Activated CD4-positive, alpha-beta memory T cell treated with anti-CD3 and anti-CD28 coated beads for 36 hours (primary cell): Measurements from ENCODE around the gene PIGV. TPM values are rescaled to one million over a fixed set of nuclear protein-coding genes. Genes with fewer than 3 reads are reported as not detected.

Source experiments
- CTCF ChIA-PET: fragments of 350-600 bp; sonication (Branson Sonifier 250); formaldehyde crosslinking; loops from one replicate; lab custom pipeline; 2021; ENCODE audit warnings: antibody characterized with exemption, inconsistent platforms; lab: Charles Lee
- POLR2A ChIA-PET: fragments of 350-600 bp; sonication (Branson Sonifier 250); formaldehyde crosslinking; loops from one replicate; lab custom pipeline; 2021; ENCODE audit warnings: antibody characterized with exemption; lab: Charles Lee
- DNase-seq: peaks from one replicate; pipeline ENCODE4 v3.0.0-alpha.2; 2020
- H3K27ac Mint-ChIP-seq: one replicate; pipeline ENCODE4 v1.8.0; 2021; ENCODE audit warnings: mixed read lengths
- H3K27me3 Mint-ChIP-seq: one replicate; pipeline ENCODE4 v1.8.0; 2021; ENCODE audit warnings: mixed read lengths
- H3K36me3 Mint-ChIP-seq: one replicate; pipeline ENCODE4 v1.8.0; 2021; ENCODE audit warnings: mixed read lengths
- H3K4me1 Mint-ChIP-seq: one replicate; pipeline ENCODE4 v1.8.0; 2021; ENCODE audit warnings: low read depth, mixed read lengths
- H3K4me3 Mint-ChIP-seq: one replicate; pipeline ENCODE4 v1.8.0; 2021; ENCODE audit warnings: mild to moderate bottlenecking, mixed read lengths
- H3K9me3 Mint-ChIP-seq: one replicate; pipeline ENCODE4 v1.8.0; 2021; ENCODE audit warnings: mixed read lengths
- intact Hi-C: fragments of 100-400 bp; cut with micrococcal nuclease; formaldehyde crosslinking; loops from one replicate; pipeline ENCODE4 v1.15.1; 2023
- total RNA-seq, 2 experiments: library from RNA; stranded (reverse); gene quantifications; one replicate each; pipeline ENCODE4 v1.2.3, GENCODE V29; 2021

Gene PIGV
- total RNA-seq, 2 experiments from 2014 or later = 15.1 to 15.3 TPM

DNA sequence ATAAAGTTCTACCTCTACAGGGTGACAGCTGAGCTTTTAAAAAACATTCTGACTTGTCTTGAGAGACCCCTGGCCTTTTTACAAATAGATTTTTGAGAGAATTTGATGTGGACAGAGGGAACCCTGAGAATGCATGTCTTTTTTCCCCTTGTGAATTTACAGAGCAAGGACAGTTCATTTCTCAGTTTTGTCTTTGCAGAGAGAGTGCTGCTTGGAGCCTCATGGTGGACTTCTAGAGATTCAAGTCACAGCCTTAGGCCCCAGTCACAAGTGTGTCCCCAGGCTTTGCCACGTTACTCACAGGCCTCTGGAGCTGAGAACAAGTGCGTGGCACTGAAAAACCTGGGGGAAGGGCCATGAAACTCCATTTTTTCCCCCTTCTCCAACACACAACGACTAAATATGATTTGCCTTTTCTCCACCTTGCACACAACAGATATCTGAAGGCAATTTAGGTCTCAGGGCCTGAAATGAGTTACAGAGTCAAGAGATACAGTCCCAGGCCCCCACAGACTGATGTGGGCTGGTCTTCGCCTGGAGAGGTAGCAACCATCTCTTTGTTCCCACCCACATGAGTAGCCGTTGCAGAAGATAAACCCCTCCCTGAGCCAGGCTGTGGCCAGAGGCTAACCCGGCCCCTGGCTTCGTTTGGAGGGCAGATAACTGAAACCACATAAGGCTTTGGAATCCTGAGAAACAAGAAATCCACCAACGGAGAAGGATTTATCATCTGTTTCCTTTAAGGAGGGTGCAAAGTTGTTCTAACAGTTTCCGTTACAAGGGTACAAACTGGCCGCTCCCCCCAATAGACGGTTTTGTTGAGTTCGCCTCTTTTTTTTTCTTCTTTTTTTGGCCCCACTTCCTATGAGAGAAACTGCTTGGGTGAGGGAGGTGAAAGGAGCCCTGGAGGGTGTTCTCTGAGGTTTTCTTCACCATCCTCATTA lies 1.0 kb upstream of the PIGV start:
- intact Hi-C loops = loop anchor here (2.0 to 5.0 kb wide), 2 partner anchors 16 to 109 kb away; no protein-coding TSS in a partner anchor
- ChIA-PET POLR2A (interaction anchor here (0.9 to 8.2 kb wide), 16 partner anchors 13 to 206 kb away, joined by 3 to 177 read pairs (median 6); partner anchors contain the start of genes ARID1A and NUDC), CTCF (interaction anchor here (0.8 to 9.4 kb wide), 10 partner anchors 10 to 286 kb away, joined by 3 to 245 read pairs (median 48); partner anchors contain the start of gene ARID1A)
- Mint-ChIP-seq H3K36me3 (peaks cover 13% of the 10 kb centered on the region), H3K9me3 (no peaks in the 10 kb centered on the region), H3K4me1 (peaks cover 78% of the 10 kb centered on the region), H3K27me3 (no peaks in the 10 kb centered on the region), H3K4me3 (peak overlapping the region; percentile 90), H3K27ac (peak overlapping the region; percentile 99)
- DNase-seq = peak; percentile 52

DNA sequence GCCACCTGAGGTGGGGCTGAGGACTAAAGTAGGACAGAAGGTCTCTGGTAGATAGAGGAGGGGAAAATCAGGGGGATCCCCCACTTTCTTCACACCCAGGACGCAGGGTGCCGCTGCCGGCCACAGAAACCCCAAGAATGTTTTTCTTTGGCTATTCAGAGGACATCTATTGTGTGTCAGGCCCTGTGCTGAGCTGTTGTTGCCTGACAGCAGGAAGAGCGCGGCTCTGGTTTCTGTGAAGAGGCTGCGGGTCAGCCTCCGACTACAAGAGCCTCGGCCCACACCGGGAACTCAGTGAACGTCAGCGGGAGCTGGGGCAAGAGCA lies 407 bp upstream of the PIGV start:
- peak overlapping the region; percentile 90 for H3K4me3 Mint-ChIP-seq
- H3K4me1 Mint-ChIP-seq = peaks cover 78% of the 10 kb centered on the region
- H3K27ac Mint-ChIP-seq = peak overlapping the region; percentile 99
- peak; percentile 88 for DNase-seq
- no peaks in the 10 kb centered on the region for H3K27me3 Mint-ChIP-seq
- intact Hi-C loops = loop anchor here (2.0 to 5.0 kb wide), 2 partner anchors 17 to 110 kb away; no protein-coding TSS in a partner anchor
- H3K36me3 Mint-ChIP-seq = peaks cover 12% of the 10 kb centered on the region
- ChIA-PET CTCF (interaction anchor here (2.1 to 9.4 kb wide), 10 partner anchors 8 to 286 kb away, joined by 9 to 245 read pairs (median 48); partner anchors contain the start of gene ARID1A), POLR2A (interaction anchor here (0.6 to 8.2 kb wide), 17 partner anchors 13 to 287 kb away, joined by 3 to 177 read pairs (median 7); partner anchors contain the start of genes ARID1A and NUDC)
- no peaks in the 10 kb centered on the region for H3K9me3 Mint-ChIP-seq

DNA sequence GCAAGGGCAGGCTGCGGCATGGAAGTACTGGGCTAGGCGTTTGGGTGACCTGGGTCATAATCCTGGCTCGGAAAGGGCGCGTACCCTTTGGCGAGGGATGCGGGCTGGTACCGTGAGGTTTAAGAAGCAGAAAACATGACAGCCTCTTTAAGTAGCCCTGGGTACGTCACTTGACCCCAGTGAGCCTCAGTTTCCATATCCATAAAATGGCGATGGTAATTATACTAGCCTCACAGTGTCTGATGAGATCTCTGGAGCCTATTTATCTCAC lies 700 bp downstream of the PIGV start:
- Mint-ChIP-seq H3K4me3 (peak overlapping the region; percentile 90), H3K4me1 (peaks cover 79% of the 10 kb centered on the region), H3K36me3 (peaks cover 21% of the 10 kb centered on the region), H3K27me3 (no peaks in the 10 kb centered on the region), H3K9me3 (no peaks in the 10 kb centered on the region), H3K27ac (peak overlapping the region; percentile 99)
- intact Hi-C loops = loop anchor here (2.0 to 5.0 kb wide), 3 partner anchors 44 to 246 kb away; no protein-coding TSS in a partner anchor
- peak; percentile 50 for DNase-seq
- POLR2A ChIA-PET = interaction anchor here (0.6 to 8.2 kb wide), 19 partner anchors 12 to 246 kb away, joined by 3 to 177 read pairs (median 7); partner anchors contain the start of gene ARID1A
- CTCF ChIA-PET = interaction anchor here (0.6 to 9.4 kb wide), 34 partner anchors 9 to 288 kb away, joined by 3 to 245 read pairs (median 9); partner anchors contain the start of genes ARID1A and GPN2

DNA sequence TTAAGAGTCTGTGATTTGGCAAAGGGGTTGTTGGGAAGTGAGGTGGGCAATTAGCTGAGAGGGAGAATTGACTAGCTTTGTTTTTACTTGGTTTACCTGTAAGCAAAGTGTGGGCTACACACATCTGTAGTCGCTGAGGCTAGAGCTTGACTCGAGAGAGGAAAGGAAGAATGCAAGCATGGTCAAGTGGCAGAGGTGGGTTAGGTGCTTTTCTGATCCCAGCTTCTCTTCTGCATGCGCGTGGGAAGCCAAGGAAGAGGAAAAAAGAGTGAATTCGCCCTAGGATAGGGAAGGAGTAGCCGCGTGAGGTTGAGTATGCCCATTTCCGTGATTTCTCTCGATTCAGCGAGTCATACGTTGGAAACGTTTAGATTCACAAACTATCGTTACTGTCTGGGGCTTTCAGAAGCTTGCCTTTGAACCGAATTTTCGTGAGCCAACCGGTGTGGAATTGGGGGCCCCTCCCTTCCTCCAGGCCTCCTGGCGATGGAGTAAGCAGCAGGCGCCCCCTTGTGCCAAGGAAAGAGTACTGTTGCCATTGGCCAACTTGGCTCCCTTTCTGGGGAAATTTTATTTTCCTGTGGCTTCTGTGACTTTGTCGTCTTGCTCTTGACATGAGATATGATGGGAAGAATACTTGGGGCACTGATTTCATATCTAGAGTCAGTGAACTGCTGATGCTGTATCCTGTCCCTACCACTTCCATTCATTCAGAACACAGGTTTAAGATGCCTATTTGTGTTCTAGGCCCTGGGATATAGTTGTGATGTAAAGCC lies 1.3 kb downstream of the PIGV start:
- Mint-ChIP-seq H3K9me3 (no peaks in the 10 kb centered on the region), H3K4me1 (peaks cover 75% of the 10 kb centered on the region), H3K4me3 (peak overlapping the region; percentile 90), H3K27ac (peak overlapping the region; percentile 99), H3K27me3 (no peaks in the 10 kb centered on the region), H3K36me3 (peaks cover 21% of the 10 kb centered on the region)
- ChIA-PET CTCF (interaction anchor here (0.6 to 9.4 kb wide), 39 partner anchors 10 to 288 kb away, joined by 3 to 245 read pairs (median 8); partner anchors contain the start of genes ARID1A, GPN2 and NUDC), POLR2A (interaction anchor here (0.6 to 8.2 kb wide), 25 partner anchors 10 to 285 kb away, joined by 3 to 177 read pairs (median 6); partner anchors contain the start of gene ARID1A)
- intact Hi-C loops = loop anchor here (1.0 to 5.0 kb wide), 5 partner anchors 44 to 246 kb away; no protein-coding TSS in a partner anchor
- DNase-seq = peak; percentile 94

DNA sequence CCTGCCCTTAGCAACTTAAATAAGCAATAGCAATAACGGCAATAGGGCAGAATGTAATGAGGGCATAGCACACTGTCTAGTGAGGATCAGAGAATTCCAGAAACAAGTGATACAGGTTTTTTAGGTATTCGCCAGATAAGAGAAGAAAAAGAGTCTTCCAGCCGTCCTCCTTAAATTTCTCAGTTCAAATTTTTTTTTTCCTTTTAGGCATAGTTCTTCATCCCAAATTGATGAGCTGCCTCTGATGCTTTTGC lies 1.8 kb downstream of the PIGV start:
- ChIA-PET CTCF (interaction anchor here (0.8 to 9.4 kb wide), 29 partner anchors 10 to 289 kb away, joined by 3 to 245 read pairs (median 10); partner anchors contain the start of genes ARID1A and NUDC), POLR2A (interaction anchor here (0.6 to 8.2 kb wide), 19 partner anchors 10 to 286 kb away, joined by 3 to 177 read pairs (median 5); partner anchors contain the start of gene ARID1A)
- Mint-ChIP-seq H3K27ac (peak overlapping the region; percentile 99), H3K4me3 (peak overlapping the region; percentile 90), H3K27me3 (no peaks in the 10 kb centered on the region), H3K36me3 (peaks cover 27% of the 10 kb centered on the region), H3K4me1 (peaks cover 71% of the 10 kb centered on the region), H3K9me3 (no peaks in the 10 kb centered on the region)
- intact Hi-C loops = loop anchor here (1.0 to 5.0 kb wide), 5 partner anchors 43 to 247 kb away; no protein-coding TSS in a partner anchor
- DNase-seq = no peak

DNA sequence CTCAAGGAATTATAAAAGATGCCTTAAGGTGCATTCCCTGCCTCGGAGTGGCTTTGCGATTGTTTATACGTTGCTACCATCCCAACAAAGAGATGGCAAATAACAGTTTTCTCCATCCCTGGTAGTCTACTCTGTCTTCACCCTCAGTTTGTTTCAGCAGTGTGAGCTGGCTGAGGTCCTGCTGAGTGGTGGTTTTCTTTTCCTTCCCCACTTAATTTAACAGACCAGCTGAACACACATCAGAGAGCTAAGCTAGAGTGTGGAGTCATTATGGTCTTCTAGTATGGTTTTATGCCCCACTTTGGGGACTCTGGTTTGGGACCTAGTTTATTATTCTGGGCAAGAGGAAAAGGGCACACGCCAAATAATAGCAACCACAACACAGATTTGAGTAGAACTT lies 2.2 kb downstream of the PIGV start:
- Mint-ChIP-seq H3K27me3 (no peaks in the 10 kb centered on the region), H3K4me3 (peak overlapping the region; percentile 90), H3K4me1 (peaks cover 67% of the 10 kb centered on the region), H3K9me3 (no peaks in the 10 kb centered on the region), H3K27ac (peak overlapping the region; percentile 99), H3K36me3 (peaks cover 30% of the 10 kb centered on the region)
- ChIA-PET CTCF (interaction anchor here (0.7 to 9.4 kb wide), 34 partner anchors 11 to 672 kb away, joined by 3 to 245 read pairs (median 8); partner anchors contain the start of genes ARID1A and NUDC), POLR2A (interaction anchor here (0.6 to 8.2 kb wide), 16 partner anchors 9 to 223 kb away, joined by 3 to 177 read pairs (median 6); partner anchors contain the start of genes ARID1A and GPN2)
- peak; percentile 59 for DNase-seq
- intact Hi-C loops = loop anchor here (1.0 to 5.0 kb wide), 13 partner anchors 10 to 290 kb away; no protein-coding TSS in a partner anchor

DNA sequence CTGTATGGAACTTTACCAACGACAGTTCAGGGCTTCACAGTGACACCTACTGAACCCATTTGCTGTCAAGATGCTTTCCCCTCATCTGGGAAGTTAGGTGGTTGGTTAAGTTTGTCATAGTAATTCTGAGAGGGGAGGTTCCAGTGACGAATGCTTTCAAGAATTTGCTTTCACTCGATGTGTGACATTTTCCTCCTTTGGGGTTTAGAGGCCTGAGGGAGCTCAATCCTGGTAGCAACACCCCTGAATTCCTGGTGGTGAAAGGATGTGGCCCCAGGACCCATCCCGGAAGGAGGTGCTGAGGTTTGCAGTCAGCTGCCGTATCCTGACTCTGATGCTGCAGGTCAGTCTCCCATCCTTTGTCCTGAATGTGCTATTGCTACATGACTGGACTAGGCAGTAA lies 2.8 kb downstream of the PIGV start:
- Mint-ChIP-seq H3K36me3 (peaks cover 34% of the 10 kb centered on the region), H3K27me3 (no peaks in the 10 kb centered on the region), H3K4me3 (peak overlapping the region; percentile 90), H3K27ac (peak overlapping the region; percentile 99), H3K9me3 (no peaks in the 10 kb centered on the region), H3K4me1 (peaks cover 61% of the 10 kb centered on the region)
- ChIA-PET POLR2A (interaction anchor here (0.6 to 8.2 kb wide), 17 partner anchors 9 to 291 kb away, joined by 3 to 177 read pairs (median 5); partner anchors contain the start of genes ARID1A, GPATCH3 and GPN2), CTCF (interaction anchor here (0.7 to 9.4 kb wide), 31 partner anchors 10 to 673 kb away, joined by 3 to 245 read pairs (median 9); partner anchors contain the start of genes ARID1A and NUDC)
- intact Hi-C loops = loop anchor here (1.0 to 2.0 kb wide), 8 partner anchors 10 to 290 kb away; no protein-coding TSS in a partner anchor
- peak; percentile 66 for DNase-seq

DNA sequence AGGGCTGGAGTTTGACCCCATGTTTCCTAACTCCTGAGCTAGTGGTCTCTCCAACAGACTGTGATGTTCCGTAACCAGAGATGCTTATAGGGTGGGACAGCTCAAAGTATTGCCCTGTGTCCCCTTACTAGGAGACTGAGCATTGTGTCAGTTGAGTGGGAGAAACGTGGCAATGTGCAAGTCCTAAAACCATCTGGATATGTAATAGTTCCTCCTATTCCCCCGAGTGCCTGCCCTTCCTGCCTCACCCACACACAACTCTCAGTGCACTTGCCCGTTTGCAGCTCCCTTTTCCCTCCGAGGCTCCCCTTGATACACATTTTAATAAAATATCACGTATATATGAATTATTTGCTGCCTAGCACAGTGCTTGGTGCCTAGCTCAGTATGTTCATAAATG lies 3.4 kb downstream of the PIGV start:
- ChIA-PET POLR2A (interaction anchor here (0.9 to 8.2 kb wide), 13 partner anchors 9 to 291 kb away, joined by 3 to 177 read pairs (median 5); partner anchors contain the start of genes ARID1A, GPATCH3 and GPN2), CTCF (interaction anchor here (0.8 to 9.4 kb wide), 18 partner anchors 10 to 290 kb away, joined by 3 to 245 read pairs (median 36); partner anchors contain the start of gene ARID1A)
- peaks cover 55% of the 10 kb centered on the region for H3K4me1 Mint-ChIP-seq
- H3K9me3 Mint-ChIP-seq = no peaks in the 10 kb centered on the region
- H3K27ac Mint-ChIP-seq = peak overlapping the region; percentile 99
- DNase-seq = no peak
- peaks cover 34% of the 10 kb centered on the region for H3K36me3 Mint-ChIP-seq
- H3K27me3 Mint-ChIP-seq = no peaks in the 10 kb centered on the region
- intact Hi-C loops = loop anchor here (2.0 kb wide), 2 partner anchors 74 to 88 kb away; no protein-coding TSS in a partner anchor
- peak overlapping the region; percentile 90 for H3K4me3 Mint-ChIP-seq

DNA sequence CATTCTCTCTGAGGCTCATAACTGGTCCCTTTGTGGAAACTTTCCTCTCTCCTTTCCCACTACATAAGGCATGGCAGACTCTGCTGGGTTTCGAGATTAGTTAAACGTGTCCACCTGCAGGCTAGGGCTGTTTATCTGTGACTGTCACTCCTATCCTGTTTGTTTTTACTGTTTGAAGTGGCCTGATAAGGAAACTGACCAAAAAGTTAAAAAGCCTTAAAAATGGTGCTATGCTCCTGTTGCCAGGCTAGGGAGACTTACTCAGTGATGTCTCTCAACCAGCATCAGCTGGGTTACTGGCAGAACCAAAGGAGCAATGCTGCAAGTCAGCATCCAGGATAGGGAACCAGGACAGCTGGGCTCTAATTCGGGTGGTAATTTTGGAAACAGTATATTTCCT lies 3.9 kb downstream of the PIGV start:
- ChIA-PET CTCF (interaction anchor here (1.0 to 9.4 kb wide), 11 partner anchors 9 to 291 kb away, joined by 3 to 245 read pairs (median 52); partner anchors contain the start of gene ARID1A), POLR2A (interaction anchor here (1.1 to 8.2 kb wide), 7 partner anchors 20 to 292 kb away, joined by 3 to 177 read pairs (median 9); partner anchors contain the start of genes ARID1A and GPATCH3)
- DNase-seq = no peak
- Mint-ChIP-seq H3K27ac (peak overlapping the region; percentile 99), H3K4me3 (peak overlapping the region; percentile 90), H3K4me1 (peaks cover 50% of the 10 kb centered on the region), H3K36me3 (peaks cover 38% of the 10 kb centered on the region), H3K9me3 (no peaks in the 10 kb centered on the region), H3K27me3 (no peaks in the 10 kb centered on the region)
- intact Hi-C loops = loop anchor here (2.0 kb wide), 2 partner anchors 73 to 87 kb away; no protein-coding TSS in a partner anchor

DNA sequence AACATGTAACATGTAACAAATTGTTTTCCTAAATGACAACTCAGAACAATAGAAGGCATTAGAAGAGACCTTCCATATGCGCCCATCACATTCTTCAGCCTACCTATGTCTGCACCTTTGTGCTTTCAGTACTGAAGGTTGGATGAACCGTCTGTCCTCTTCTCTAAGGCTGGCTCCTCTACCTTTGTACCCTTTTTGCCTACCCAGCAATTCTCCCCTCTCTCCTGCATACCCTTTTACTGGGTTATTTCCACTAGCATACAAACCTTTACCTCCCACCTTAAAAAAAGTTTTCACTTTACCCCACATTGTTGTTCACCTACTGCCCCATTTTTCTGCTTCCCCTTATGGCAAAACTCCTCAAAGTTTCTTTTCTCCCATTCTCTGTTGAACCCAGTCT lies 5.2 kb downstream of the PIGV start:
- Mint-ChIP-seq H3K4me1 (peaks cover 47% of the 10 kb centered on the region), H3K9me3 (no peaks in the 10 kb centered on the region), H3K27ac (no peak overlapping the region), H3K36me3 (peaks cover 38% of the 10 kb centered on the region), H3K27me3 (no peaks in the 10 kb centered on the region), H3K4me3 (no peak overlapping the region)
- ChIA-PET POLR2A (no interaction called here), CTCF (interaction anchor here (1.0 to 4.8 kb wide), 2 partner anchors 17 to 89 kb away, joined by 3 to 52 read pairs; no protein-coding TSS in a partner anchor)
- intact Hi-C loops = no loop called here
- no peak for DNase-seq
